ENCODE measurements around the gene PILRA. TPM values are rescaled to one million over a fixed set of nuclear protein-coding genes. Genes with fewer than 3 reads are reported as not detected.

The PILRA gene
- total and polyA plus RNA-seq, 10 of the 15 experiments (the other 5 are each of a cell fraction or from before 2014, with no cell fraction given): 6.6 to 43.3 (median 11.5) TPM

DNA sequence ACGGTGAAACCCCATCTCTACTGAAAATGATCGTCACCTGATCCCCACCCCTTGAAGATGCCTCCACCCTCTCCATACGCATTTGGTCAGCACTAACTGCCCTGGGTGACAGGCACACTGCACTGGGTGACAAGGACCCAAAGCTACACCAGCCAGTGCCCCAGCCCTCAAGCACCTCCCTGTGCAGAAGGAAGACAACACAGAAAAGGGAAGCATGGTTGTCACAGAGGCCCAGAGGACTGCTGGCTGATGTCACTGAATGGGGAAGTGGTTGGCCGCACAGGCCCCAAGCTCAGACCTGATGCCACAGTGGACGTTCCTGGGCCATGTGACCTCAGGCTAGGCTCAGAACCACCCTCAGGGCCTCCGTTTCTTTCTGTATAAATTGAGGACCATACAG, 4.2 kb upstream of the PILRA start (continued):
- TF ChIP-seq, protein P1, sequence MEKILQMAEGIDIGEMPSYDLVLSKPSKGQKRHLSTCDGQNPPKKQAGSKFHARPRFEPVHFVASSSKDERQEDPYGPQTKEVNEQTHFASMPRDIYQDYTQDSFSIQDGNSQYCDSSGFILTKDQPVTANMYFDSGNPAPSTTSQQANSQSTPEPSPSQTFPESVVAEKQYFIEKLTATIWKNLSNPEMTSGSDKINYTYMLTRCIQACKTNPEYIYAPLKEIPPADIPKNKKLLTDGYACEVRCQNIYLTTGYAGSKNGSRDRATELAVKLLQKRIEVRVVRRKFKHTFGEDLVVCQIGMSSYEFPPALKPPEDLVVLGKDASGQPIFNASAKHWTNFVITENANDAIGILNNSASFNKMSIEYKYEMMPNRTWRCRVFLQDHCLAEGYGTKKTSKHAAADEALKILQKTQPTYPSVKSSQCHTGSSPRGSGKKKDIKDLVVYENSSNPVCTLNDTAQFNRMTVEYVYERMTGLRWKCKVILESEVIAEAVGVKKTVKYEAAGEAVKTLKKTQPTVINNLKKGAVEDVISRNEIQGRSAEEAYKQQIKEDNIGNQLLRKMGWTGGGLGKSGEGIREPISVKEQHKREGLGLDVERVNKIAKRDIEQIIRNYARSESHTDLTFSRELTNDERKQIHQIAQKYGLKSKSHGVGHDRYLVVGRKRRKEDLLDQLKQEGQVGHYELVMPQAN (conservative IDR thresholded peaks at IDR 0.05): 0 out of 2 replicates have a peak, but pooled peaks have one; percentile 18
- TF ChIP-seq KDM1A (IDR thresholded peaks at IDR 0.05; ENCODE audit: borderline replicate concordance) (no peak), NR2C2 (IDR thresholded peaks at IDR 0.05; ENCODE audit: borderline replicate concordance, control insufficient read depth, insufficient read length, low read depth) (no peak), RAD21 (IDR thresholded peaks at IDR 0.05; ENCODE audit: insufficient read depth, low read depth, low read length) (no peak)

DNA sequence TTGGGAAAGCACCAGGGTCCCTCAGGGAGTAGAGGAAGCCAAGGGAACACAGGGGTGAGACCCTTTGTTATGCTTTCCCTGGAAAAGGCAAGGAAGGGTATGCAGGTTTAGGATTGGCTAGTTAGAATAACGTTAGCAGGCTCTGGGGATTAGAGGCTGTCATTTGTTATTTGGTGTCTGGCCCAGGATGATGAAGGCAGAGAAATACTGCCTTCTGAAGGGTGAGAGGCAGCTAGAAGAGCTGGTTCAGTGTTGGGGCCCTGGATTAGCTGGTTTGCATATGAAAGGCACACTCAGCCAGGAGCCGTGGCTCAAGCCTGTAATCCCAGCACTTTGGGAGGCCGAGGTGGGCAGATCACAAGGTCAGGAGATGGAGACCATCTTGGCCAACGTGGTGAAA, 3.0 kb upstream of the PILRA start:
- intact Hi-C loops (cut with micrococcal nuclease; ENCODE audit: unreplicated experiment): no loop called here
- Histone ChIP-seq H3K27ac (ENCODE audit: control insufficient read depth, insufficient read depth) (peak overlapping the region; percentile 63), H3K79me2 (ENCODE audit: control insufficient read depth, insufficient read depth, low read length) (peaks cover 11% of the 10 kb centered on the region), H3K9ac (ENCODE audit: control insufficient read depth, insufficient read depth, low read length) (peak overlapping the region; percentile 49; the same call in 1 of the 2 replicates), H3K4me2 (ENCODE audit: control insufficient read depth, insufficient read depth) (peak overlapping the region; percentile 19; the same call in 1 of the 2 replicates), H3K4me1 (ENCODE audit: control insufficient read depth, insufficient read depth, low read length) (peaks cover 67% of the 10 kb centered on the region), H3K27me3 (replicated peaks in 1 of 2; ENCODE audit: control insufficient read depth in 2 of 2, insufficient read depth in 2 of 2, low read length in 1 of 2) (no peaks in the 10 kb centered on the region), H2AFZ (ENCODE audit: control insufficient read depth, low read depth, low read length) (peak overlapping the region; percentile 9; the same call in 1 of the 2 replicates), H4K20me1 (ENCODE audit: control insufficient read depth, insufficient read depth) (no peaks in the 10 kb centered on the region), H3K36me3 (ENCODE audit: control insufficient read depth in 2 of 2, insufficient read depth in 2 of 2, low read length in 1 of 2) (no peaks in the 10 kb centered on the region), H3K4me3 (no peak overlapping the region), H3K9me3 (replicated peaks; ENCODE audit: control insufficient read depth, insufficient read depth, low read length) (no peaks in the 10 kb centered on the region)
- DNase-seq (ENCODE audit: low read depth, low spot score) (no peak), FAIRE-seq (no peak), ATAC-seq (no peak)
- CTCF ChIA-PET: interaction anchor here (1.1 to 10.0 kb wide), 4 partner anchors 17 to 45 kb away, joined by 3 to 134 read pairs (median 11); no protein-coding TSS in a partner anchor
- POLR2A ChIA-PET: interaction anchor here (1.0 kb wide), 1 partner anchor 53 kb away, joined by 4 read pairs; no protein-coding TSS in a partner anchor
- RAD21 ChIA-PET (ENCODE audit: unreplicated experiment): interaction anchor here (4.1 kb wide), 1 partner anchor 37 kb away, joined by 25 read pairs; no protein-coding TSS in a partner anchor
- in situ Hi-C loops (cut with MboI): no loop called here
- SMC1A ChIA-PET (ENCODE audit: uncharacterized antibody, unreplicated experiment): interaction anchor here (1.0 kb wide), 2 partner anchors 23 to 37 kb away, joined by 3 to 5 read pairs; no protein-coding TSS in a partner anchor
- WGBS (ENCODE audit: insufficient coverage, insufficient replicate concordance, low lambda C conversion rate, missing lambda C conversion rate): 87% methylated on average over 4 of the region's 4 CpGs
- BruUV-seq (replicated peaks): no TSS peak
- TF ChIP-seq NRF1 (conservative IDR thresholded peaks at IDR 0.05; ENCODE audit: low read depth, low read length): no peak
- TF ChIP-seq KAT2A (conservative IDR thresholded peaks at IDR 0.05; ENCODE audit: control insufficient read depth, low read depth, low read length): no peak
- TF ChIP-seq, protein P2, sequence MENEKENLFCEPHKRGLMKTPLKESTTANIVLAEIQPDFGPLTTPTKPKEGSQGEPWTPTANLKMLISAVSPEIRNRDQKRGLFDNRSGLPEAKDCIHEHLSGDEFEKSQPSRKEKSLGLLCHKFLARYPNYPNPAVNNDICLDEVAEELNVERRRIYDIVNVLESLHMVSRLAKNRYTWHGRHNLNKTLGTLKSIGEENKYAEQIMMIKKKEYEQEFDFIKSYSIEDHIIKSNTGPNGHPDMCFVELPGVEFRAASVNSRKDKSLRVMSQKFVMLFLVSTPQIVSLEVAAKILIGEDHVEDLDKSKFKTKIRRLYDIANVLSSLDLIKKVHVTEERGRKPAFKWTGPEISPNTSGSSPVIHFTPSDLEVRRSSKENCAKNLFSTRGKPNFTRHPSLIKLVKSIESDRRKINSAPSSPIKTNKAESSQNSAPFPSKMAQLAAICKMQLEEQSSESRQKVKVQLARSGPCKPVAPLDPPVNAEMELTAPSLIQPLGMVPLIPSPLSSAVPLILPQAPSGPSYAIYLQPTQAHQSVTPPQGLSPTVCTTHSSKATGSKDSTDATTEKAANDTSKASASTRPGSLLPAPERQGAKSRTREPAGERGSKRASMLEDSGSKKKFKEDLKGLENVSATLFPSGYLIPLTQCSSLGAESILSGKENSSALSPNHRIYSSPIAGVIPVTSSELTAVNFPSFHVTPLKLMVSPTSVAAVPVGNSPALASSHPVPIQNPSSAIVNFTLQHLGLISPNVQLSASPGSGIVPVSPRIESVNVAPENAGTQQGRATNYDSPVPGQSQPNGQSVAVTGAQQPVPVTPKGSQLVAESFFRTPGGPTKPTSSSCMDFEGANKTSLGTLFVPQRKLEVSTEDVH (IDR thresholded peaks at IDR 0.05; ENCODE audit: low read depth, partially characterized antibody): no peak
- no peak for TF ChIP-seq STAT3 (IDR thresholded peaks at IDR 0.05; ENCODE audit: low read depth, low read length)
- TF ChIP-seq, protein P3, sequence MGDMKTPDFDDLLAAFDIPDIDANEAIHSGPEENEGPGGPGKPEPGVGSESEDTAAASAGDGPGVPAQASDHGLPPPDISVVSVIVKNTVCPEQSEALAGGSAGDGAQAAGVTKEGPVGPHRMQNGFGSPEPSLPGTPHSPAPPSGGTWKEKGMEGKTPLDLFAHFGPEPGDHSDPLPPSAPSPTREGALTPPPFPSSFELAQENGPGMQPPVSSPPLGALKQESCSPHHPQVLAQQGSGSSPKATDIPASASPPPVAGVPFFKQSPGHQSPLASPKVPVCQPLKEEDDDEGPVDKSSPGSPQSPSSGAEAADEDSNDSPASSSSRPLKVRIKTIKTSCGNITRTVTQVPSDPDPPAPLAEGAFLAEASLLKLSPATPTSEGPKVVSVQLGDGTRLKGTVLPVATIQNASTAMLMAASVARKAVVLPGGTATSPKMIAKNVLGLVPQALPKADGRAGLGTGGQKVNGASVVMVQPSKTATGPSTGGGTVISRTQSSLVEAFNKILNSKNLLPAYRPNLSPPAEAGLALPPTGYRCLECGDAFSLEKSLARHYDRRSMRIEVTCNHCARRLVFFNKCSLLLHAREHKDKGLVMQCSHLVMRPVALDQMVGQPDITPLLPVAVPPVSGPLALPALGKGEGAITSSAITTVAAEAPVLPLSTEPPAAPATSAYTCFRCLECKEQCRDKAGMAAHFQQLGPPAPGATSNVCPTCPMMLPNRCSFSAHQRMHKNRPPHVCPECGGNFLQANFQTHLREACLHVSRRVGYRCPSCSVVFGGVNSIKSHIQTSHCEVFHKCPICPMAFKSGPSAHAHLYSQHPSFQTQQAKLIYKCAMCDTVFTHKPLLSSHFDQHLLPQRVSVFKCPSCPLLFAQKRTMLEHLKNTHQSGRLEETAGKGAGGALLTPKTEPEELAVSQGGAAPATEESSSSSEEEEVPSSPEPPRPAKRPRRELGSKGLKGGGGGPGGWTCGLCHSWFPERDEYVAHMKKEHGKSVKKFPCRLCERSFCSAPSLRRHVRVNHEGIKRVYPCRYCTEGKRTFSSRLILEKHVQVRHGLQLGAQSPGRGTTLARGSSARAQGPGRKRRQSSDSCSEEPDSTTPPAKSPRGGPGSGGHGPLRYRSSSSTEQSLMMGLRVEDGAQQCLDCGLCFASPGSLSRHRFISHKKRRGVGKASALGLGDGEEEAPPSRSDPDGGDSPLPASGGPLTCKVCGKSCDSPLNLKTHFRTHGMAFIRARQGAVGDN (IDR thresholded peaks at IDR 0.05): no peak
- TF ChIP-seq, protein P4, sequence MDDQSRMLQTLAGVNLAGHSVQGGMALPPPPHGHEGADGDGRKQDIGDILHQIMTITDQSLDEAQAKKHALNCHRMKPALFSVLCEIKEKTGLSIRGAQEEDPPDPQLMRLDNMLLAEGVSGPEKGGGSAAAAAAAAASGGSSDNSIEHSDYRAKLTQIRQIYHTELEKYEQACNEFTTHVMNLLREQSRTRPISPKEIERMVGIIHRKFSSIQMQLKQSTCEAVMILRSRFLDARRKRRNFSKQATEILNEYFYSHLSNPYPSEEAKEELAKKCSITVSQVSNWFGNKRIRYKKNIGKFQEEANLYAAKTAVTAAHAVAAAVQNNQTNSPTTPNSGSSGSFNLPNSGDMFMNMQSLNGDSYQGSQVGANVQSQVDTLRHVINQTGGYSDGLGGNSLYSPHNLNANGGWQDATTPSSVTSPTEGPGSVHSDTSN (IDR thresholded peaks at IDR 0.05; ENCODE audit: insufficient replicate concordance, low read depth, low read length): no peak
- no peak for TF ChIP-seq SMAD1 (IDR thresholded peaks at IDR 0.05; ENCODE audit: low read depth, partially characterized antibody)
- TF ChIP-seq LARP7 (IDR thresholded peaks at IDR 0.05): no peak
